HG03159 (cell line): Measurements from ENCODE around the gene SLC6A1.

Source experiments
- ATAC-seq: cut with Tn5 transposase; IDR thresholded peaks from one replicate; pipeline ENCODE4 v1.9.1; 2021; ENCODE audit warnings: mild to moderate bottlenecking, moderate library complexity; ENCODE audit not compliant: unreplicated experiment

The SLC6A1 gene

DNA sequence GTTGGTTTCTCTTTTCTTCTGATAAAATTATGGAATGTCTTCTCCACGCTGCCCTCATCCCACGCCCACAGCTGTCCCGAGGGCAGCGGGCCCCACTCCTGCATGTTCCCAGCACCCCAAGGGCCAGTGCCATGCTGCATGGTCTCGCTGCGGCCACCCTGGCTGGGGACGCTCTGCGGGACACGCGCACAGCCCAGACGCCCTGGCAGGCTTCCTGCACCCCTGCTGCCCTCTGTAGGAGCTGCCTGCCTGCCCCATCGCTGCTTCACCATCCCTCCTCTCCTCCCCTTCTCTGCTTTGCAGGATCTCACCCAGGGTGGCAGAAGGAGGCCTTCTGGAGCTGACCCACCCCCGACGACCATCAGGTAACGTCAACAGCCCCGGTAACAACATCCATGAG, 22.8 kb downstream of the SLC6A1 start:
- no peak for ATAC-seq

DNA sequence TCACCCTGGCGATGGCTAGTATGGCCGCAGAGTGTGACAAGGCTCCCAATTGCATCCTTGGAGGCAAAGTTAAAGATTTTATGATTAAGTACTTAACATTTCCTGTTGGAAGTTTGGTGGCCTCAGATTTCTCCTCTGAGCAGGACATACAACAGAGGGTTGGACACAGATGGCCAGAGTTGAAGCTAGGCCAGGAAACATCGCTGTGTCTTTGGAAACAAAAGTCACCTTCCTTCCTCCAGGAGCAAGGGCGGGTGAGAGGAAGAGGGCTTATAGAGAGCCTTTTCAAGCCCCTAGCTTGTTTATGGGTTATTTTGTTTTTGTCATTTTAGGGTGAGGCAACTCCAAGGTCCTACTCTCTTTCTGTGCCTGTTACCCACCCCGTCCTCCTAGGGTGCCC, 24.2 kb downstream of the SLC6A1 start:
- ATAC-seq = no peak

DNA sequence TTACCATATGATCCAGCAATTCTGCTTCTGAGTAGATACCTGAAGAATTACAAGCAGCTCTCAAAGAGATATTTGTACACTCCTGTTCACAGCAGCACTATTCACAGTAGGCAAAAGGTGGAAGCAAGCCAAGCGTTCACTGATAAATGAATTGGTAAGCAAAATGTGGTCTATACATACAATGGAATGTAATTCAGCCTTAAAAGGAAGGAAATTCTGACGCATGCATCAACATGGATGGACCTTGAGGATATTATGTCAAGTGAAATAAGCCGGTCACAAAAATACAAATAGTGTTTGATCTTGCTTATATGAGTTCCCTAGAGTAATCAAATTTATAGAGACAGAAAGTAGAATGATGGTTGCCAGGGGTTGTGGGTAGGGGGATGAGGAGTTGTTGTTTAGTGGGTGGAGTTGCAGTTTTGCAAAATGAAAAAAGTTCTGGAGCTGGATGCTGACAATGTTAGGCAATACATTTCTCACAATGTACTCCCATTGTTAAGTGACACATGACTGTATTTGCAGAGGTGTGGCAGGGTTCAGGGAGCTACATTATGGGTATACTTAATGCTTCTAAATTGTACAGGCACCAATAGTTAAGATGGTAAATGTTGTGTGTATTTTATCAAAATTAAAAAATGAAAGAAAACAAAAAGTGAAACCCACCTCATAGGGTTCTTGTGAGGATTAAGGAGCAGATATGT, 26.7 kb downstream of the SLC6A1 start:
- no peak for ATAC-seq

DNA sequence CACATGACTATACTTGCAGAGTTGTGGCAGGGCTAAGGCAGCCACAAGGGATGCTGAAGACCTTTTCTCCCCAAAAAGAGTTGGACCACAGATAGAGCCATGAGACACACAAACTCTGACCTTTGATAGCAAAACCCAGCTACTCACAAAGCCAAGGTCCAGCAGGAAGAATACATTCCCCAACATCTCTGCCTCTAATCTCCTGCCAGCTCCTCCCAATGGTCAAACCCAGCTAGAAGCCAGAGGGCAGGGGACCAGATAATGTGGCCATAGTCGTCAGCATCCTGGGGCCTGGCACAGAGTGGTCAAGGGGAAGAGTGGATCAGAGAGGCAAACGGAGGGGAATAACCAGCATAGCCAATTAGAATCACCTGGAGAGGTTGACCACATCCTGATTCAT, 28.2 kb downstream of the SLC6A1 start:
- ATAC-seq = no peak

DNA sequence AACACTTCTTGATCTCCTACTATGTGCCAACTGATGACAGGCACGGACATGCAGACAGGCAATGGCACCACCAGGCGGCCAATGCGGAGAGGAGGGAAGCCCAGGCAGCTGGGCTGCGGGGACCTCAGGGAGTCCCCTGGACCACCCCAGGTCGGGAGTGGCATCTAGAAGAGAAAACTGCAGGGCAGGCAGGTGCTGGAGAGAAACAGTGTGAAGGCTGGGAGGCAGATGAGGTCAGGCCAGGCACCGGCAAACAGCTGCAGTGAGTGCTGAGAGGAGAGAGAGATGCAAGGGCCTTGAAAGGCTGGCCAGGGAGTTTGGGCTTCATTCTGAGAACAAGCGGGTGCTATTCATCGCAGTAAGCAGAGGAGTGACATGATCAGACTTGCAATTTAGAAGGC, 29.1 kb downstream of the SLC6A1 start:
- no peak for ATAC-seq

DNA sequence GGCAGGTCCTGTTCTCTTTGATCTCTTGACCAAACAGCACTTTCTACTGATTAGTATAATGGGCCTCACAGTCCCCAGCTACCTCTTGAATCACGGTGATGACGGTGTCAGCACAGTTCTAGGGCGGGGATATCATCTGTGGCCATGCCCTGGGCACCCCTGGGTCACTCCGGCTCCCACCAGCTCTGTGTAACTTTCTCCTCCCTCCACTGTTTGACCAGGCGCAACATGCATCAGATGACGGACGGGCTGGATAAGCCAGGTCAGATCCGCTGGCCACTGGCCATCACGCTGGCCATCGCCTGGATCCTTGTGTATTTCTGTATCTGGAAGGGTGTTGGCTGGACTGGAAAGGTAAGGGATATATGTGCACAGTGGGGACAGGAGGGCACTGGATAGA, 29.6 kb downstream of the SLC6A1 start:
- ATAC-seq = no peak

DNA sequence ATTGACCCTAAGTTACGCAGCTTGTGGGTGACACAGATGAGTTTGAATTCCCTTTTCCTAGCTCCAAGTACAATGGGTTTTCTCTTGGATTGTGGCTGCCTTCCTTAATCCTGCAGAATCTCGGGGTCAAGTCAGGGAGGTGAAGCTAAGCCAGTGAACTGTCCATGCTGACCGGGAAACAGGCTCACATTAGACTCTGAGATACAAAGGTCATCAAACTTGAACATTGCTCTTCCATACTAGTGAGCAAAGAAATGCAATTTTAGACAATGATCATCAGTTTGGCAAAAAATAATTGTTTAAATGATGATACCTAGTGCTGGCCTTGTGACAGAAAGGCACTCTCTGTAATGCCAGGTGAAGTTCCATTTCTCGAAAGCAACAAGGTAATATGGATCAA, 31.6 kb downstream of the SLC6A1 start:
- no peak for ATAC-seq

DNA sequence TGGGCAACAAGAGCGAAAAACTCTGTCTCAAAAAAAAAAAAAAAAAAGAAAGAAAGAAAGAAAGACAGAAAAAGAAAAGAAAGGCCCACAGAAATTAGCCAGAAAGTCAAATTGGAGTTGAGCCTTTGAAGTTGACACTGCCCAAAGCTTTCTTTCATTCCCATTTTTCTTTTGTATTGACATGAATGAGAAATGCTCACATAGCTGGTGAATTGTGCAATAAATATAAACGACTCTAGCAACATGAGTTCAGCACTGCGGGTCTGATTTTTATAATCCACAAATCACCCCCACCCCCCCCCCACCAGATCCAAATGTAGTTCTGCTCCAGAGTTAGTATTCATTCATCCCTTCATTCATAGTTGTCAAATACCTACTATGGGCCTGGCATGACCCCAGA, 37.4 kb downstream of the SLC6A1 start:
- ATAC-seq = no peak

DNA sequence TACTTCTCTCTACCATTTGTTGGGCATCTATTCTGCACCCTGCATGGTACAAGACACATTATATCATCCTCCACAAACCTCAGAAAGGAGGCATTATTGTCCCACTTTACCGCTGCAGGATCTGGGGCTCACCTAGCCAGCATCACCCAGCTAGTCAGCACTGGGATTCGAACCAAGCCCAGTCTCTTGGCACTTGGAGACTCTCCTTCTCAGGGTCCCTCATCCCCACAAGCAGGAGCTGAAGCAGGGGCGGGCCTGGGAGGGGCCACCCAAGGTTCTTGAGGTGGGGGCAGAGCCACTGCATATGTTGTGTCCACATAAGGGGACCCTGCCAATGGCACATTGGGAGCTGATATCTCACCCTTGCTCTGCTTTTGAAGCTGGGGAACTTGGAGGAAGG, 41.3 kb downstream of the SLC6A1 start:
- no peak for ATAC-seq

DNA sequence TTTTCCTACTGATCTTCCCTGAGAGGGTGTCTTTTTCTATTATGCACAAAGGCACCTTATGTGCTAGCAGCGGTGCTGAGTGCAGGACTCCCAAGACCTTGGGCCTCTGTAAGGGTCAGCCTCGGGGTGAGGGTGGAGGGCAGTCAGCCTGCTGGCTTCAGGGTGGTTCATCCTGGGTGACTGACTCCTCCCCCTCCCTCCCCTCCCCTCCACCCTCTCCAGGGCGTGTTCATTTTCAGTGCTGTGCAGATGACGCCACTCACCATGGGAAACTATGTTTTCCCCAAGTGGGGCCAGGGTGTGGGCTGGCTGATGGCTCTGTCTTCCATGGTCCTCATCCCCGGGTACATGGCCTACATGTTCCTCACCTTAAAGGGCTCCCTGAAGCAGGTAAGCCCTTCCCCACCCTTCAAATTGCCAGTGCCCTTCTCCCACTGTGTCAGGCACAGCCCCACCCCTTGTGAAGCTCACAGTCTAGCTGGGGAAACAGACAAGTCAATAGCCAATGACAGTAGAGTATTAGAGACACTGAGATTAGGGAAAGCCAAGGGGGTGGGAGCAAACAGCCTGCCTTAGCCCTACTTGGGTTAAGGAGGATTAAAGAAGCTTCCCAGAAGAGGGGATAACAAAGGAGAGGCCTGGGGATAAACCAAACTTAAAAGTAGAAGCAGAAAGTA, 41.9 kb downstream of the SLC6A1 start:
- no peak for ATAC-seq

DNA sequence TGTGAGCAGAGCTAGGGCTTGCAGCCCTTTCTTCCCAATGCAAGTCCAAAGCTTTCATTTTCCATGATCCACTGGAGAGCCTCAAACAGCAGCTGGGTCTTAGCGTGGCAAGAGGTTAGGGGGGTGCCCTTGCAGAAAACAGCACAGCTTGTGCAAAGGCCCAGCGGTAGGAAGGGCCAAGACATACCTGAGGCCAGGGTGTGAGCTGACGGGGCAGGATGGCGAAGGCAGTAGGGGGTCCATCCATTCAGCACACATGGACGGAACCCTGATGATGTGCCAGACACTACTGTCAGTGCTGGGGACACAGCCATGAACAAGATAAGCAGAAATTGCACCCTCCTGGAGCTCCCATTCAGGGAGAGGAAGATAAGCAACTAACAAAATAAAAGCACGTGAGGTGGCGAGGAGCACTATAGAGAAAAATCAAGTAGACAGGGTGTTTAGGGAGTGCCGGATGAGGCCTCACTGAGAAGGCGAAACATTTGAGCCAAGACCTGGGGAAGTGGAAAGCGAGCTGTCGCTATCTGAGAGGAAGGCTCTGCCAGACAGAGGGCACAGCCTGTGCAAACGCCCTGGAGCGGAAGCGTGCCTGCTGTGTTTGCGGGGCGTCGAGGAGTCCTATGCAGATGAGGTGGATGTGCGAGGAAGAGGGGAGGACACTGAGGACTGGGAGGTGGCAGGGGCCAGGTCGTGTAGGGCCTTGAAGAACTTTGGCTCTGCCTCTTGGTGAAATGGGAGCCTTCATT, 43.4 kb downstream of the SLC6A1 start:
- no peak for ATAC-seq

DNA sequence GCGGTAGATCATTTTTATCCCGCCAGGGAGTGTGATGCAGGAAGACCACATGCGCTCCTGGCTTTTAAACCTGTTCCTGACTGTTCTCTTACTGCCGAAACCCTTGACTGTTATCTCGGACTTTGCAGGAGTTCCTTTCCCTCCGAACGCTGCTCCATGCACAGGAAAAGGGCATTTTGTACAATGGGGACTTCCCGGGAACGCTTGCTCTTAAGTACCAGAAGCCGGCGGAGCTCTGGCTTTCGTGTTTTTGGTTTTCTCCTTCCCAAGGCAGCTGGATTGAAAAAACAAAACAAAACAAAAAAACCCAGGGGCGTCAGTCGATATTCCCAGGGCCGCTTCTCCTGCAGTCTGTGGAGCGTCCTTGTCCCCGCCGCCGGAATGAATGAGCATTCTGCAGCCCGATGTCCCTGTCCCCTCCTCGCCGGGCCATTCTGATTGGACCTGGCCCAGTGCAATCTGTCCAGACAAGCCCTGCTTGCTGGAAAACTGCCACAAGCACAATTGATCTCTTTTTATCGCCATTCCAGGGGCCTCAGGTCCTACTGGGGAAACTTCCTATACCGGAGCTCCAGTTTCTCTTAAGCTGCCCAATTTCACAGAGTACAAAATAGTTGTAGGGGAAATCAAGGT, 44.8 kb downstream of the SLC6A1 start:
- no peak for ATAC-seq

DNA sequence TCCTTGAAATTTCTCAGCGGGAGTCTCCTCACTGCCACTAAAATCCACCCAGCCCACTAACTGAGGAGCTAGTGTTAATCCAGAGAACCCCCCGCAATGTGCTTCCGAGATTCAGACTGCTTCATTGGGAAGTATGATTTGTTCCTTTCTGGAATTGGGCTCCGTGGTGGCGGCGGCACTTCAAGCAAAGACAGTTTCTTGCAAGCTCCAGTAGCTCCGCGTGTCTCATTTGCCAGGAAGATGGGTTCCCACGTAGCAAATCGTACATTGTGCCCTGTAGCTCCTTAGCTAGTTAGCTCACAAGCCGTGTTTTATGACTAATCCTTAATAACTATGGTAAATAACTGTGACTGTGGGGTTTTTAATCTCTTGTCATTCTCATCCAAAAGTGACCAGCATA, 45.4 kb downstream of the SLC6A1 start:
- ATAC-seq = no peak

DNA sequence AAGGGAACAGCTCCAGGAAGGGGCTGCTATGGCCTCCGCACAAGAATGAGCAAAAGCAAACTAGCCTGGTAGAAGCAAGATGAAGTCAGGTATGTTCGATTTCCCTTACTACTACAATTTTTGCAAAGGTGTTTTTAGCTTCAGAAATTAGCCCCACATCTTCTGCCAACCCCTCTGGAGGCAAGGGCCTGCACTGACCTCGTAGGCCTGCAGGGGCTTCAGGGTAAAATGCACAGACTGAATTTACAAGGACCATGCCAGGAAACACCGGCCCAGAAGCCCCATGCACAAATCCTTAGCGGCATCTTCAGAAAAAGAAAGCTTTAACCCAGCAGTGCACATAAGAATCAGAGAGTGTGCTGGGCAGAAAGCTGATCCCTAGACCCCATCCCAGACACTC, 53.0 kb downstream of the SLC6A1 start:
- ATAC-seq = no peak

DNA sequence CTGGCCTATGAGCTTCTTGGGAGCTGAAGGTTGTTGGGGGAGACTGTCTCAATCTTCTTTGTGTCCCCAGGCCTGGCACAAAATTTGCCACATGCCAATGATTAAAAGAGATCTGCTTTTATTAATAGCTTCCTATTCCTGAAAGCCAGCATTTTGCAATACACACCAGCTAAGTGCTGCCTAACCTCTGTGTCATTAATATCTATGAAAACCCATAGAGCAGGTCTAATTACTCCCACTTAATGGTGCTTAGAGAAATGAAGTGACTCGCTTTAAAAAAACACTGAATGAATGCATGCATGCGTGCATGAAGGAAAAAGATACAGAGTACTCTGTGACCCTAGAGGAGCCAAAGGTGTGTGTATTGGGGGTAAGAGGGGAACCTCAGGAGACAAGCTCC, 55.0 kb downstream of the SLC6A1 start:
- no peak for ATAC-seq

DNA sequence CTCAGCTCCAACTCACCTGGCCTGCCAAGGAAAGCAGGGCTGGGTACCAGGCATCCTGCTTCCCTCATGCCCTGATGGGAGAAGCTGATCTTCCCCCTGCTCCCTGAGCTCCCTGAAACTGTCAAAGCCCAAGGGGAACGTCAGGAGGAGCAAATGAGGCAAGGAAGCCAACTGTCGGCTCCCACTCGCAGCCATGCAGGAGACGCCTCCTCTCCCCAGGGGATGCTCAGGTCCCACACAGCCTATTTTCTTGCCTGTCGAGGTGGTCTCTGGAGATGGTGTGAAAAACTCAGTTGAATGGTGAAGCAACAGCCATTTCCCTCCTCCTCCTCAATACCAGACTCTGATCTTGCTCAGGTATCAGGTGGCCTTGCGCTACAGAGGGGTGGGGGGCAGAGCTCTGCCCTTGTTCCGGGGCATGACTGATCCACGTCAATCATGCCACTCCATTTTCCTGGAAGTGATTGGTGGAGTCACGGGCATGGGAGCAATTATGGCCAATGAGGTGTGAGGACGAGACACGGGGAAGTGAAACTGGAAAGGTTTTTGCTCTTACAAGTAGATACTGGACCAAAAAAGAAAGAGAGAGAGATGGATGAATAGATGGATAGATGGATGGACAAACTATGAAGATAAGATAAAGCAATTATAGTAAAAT, 58.2 kb downstream of the SLC6A1 start:
- ATAC-seq = no peak

DNA sequence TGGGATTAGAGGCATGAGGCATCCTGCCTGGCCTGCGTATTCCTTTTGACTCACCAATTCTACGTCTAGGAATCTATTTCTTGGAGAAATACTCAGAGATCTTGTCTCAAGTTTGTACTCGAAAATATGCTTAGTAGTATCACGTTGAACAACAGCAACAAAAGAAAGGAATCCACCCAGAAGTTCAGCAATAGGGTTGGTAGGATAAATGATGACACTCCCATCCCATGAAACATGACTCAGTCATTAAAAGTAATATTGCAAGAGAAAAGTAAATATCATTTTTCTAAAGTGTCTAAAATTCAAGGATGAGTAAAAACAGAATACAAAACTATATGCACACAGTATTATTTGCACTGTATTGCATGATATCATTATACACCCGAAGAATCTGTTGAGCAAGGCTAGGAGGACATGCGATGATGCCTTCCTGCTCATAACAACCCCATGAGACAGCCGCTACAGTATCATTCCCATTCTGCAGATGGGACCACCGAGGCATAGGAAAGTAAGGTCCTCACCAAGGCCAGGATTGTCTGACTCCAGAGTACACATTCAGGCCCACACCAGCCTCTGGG, 61.5 kb downstream of the SLC6A1 start:
- no peak for ATAC-seq

DNA sequence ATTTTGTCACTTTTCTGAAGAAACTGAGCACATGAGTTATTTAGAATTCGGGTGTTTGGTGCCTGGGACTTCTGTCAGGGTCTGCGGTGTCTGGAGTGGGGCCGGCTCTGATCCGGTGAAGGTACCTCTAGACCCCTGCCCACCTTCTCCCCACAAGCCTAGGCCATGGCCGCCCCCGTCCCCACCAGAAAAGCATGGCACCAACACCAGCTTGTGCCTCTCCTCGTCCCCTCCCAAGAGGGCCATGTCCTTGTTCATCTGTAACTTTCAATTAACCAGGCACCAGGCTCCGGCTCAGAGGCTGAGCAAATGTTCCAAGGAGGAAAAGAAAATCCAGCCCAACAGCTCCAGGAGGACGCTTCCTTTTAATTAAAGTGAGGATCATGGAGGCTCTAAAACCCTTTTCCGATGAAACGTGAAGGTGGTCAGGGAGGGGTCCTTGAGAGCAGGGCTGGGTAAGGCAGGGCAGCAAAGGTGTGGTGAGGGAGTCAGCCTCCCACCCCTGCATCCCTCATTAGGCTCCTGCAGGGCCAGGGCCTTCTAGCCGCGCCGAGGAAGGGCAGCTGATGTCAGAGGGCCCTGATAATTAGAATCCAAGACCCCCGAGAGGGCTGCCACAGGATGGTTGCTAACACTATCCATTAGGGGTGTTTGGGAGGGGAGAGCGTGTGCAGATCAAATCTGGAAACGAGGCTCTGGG, 62.3 kb downstream of the SLC6A1 start:
- ATAC-seq = no peak

DNA sequence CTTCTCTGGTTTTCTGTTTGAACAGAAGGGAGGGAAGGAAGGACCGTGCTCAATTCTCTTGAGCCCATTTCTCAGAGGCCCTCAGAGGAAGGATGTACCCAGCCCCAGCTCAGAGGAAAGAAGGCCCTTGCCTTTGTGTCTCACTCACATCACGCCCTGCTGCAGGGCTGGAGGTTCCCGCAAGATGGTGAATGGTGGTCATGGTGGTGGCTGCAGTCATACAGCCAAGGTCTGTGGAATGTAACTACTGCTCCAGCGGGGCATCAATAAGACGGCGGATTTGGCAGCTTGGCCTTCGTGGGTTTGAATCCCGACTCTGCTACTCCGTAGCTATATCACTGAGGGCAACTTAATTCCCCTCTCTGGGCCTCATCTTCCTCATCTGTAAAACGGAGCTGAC, 62.9 kb downstream of the SLC6A1 start:
- no peak for ATAC-seq

DNA sequence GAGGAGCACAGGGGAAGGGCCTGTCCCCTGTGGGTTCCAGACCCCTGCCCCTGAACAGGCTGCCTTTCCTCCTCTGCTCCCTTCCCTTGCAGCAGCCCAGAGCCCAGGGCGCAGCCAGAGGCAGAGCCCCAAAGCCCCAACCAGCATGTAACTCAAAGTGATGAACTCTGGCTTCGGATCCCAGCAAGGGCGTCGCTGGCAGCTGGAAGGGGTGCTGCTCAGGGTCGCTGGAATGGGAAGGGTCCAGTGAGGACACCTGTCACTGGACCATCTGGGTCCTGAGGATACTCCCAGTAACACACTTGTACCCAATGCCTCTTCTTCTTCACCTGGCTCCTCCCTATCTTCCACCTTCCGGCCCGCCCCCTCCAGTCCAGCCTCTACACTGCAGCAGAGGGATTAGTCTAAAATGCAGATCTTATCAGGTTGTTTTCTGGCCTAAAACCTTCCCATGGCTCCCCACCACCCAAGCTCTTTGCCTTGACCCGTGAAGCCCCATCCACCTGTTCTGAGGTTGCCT, 64.0 kb downstream of the SLC6A1 start:
- ATAC-seq = no peak
